A549 (cell line): ENCODE results near the gene TMPRSS9.

Experiments used
- CTCF ChIP-seq: fragments of >200 bp; sonication (Bioruptor Twin); formaldehyde crosslinking; IDR thresholded peaks from 3 replicates; pipeline ENCODE4 v1.5.1; 2016
- MAFK ChIP-seq: fragments of 450-650 bp; IDR thresholded peaks from 2 replicates; pipeline ENCODE4 v1.6.1; 2014; ENCODE audit not compliant: partially characterized antibody
- RCOR1 ChIP-seq: fragments of 150-350 bp; IDR thresholded peaks from 2 replicates; pipeline ENCODE4 v1.6.1; 2014; ENCODE audit warnings: antibody characterized with exemption, low read length, low read depth
- ZFP36 ChIP-seq: fragments of 450-650 bp; IDR thresholded peaks from 2 replicates; pipeline ENCODE4 v1.6.1; 2014; ENCODE audit warnings: borderline replicate concordance; ENCODE audit not compliant: partially characterized antibody

- no peak for TF ChIP-seq RCOR1
- TF ChIP-seq ZFP36: no peak
- no peak for TF ChIP-seq MAFK
- TF ChIP-seq CTCF: no peak
Observed at GRCh38 chr19:2461751-2462634, 101.9 kb downstream of the TMPRSS9 start.
